GM10847 (cell line): ENCODE measurements around the gene GRHL1.

Source experiments
- POLR2A ChIP-seq: IDR thresholded peaks from 2 replicates; pipeline ENCODE4 v1.6.1; 2011; ENCODE audit not compliant: insufficient read length; ENCODE audit errors: extremely low read depth

Gene GRHL1

GRCh38 chr2:9965119-9965822 is 13.8 kb downstream of the GRHL1 start:
- no peak for TF ChIP-seq POLR2A

GRCh38 chr2:9966491-9967022 is 15.1 kb downstream of the GRHL1 start:
- no peak for TF ChIP-seq POLR2A

- no peak for TF ChIP-seq POLR2A
Measured at GRCh38 chr2:9967053-9967775, 15.7 kb downstream of the GRHL1 start.

- TF ChIP-seq POLR2A = no peak
Measured at GRCh38 chr2:9968553-9969497, 17.3 kb downstream of the GRHL1 start.

GRCh38 chr2:9970200-9971044 is 18.9 kb downstream of the GRHL1 start:
- TF ChIP-seq POLR2A = no peak

GRCh38 chr2:9971105-9971818 is 19.8 kb downstream of the GRHL1 start:
- TF ChIP-seq POLR2A = no peak

- no peak for TF ChIP-seq POLR2A
Measured at GRCh38 chr2:9971890-9972289, 20.4 kb downstream of the GRHL1 start.

- no peak for TF ChIP-seq POLR2A
Measured at GRCh38 chr2:9972621-9973479, 21.4 kb downstream of the GRHL1 start.

- no peak for TF ChIP-seq POLR2A
Measured at GRCh38 chr2:9973690-9974089, 22.2 kb downstream of the GRHL1 start.

GRCh38 chr2:9974343-9974742 is 22.9 kb downstream of the GRHL1 start:
- no peak for TF ChIP-seq POLR2A

- TF ChIP-seq POLR2A = no peak
Measured at GRCh38 chr2:9975328-9975727, 23.8 kb downstream of the GRHL1 start.

GRCh38 chr2:9975805-9976447 is 24.4 kb downstream of the GRHL1 start:
- no peak for TF ChIP-seq POLR2A
